IPS DF 6.9 (cell line): ENCODE measurements around the gene CPHXL2.

Experiments
- DNase-seq: peaks from one replicate; pipeline ENCODE4 v3.0.0-alpha.2; 2013; ENCODE audit warnings: low read depth, low spot score
- H3K27ac ChIP-seq: one replicate; pipeline ENCODE4 v1.5.1; 2013; ENCODE audit warnings: low read length, control low read depth
- H3K27me3 ChIP-seq: 2 replicates; pipeline ENCODE4 v1.6.1; 2013; ENCODE audit warnings: mild to moderate bottlenecking, low read length; ENCODE audit not compliant: control insufficient read depth, insufficient read depth
- H3K36me3 ChIP-seq: 2 replicates; pipeline ENCODE4 v1.6.1; 2013; ENCODE audit warnings: low read length; ENCODE audit not compliant: control insufficient read depth, insufficient read depth
- H3K4me1 ChIP-seq: 2 replicates; pipeline ENCODE4 v1.6.1; 2013; ENCODE audit warnings: low read length; ENCODE audit not compliant: control insufficient read depth, insufficient read depth
- H3K4me3 ChIP-seq: 2 replicates; pipeline ENCODE4 v1.5.1; 2013; ENCODE audit warnings: mild to moderate bottlenecking, low read length
- H3K9me3 ChIP-seq: 2 replicates; pipeline ENCODE4 v1.6.1; 2013; ENCODE audit warnings: low read length, inconsistent platforms; ENCODE audit not compliant: control insufficient read depth, insufficient read depth
- WGBS: extraction: QIAGEN DNeasy Blood & Tissue Kit; methylation state at CpG from one replicate; pipeline ENCODE4 v1.1.7; 2013; ENCODE audit warnings: mixed read lengths, missing lambda C conversion rate; ENCODE audit not compliant: insufficient read length, insufficient coverage; 5-methylcytosine and 5-hydroxymethylcytosine counted together

The CPHXL2 gene

DNA sequence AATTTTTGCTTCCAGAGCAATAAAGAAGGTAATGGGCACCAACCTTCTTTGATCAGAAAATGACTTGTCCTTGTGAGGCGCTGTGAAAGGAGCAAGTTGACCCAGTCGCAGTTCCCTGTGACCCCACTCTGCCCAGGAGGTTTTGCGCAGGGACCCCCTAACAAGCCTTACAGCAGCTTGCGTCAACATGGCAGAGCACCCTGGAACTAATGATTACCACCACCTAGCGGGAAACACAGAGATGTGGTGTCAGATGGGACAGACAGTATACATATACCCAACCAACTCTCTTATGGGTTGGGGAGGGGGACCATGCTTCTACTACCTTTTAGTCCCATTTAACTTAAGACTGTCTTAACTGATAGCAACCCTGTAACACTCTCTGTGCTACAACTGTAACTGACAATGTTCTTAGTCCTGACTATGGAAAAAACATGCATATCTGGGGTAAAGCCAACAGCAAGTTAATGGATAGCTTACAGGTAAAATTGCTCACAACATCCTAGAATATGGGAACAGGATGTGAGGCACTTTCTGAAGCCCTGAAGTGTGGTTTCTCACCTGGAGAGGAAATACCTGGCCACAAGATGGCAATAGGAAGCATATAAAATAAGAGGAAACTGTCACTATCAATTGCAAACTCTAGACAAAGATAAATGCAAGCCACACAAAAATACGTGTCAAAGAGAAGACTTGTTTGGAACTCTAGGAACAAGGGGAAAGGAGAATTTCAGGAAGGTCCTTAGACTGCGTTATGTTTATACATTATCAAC, 32.4 kb downstream of the CPHXL2 start:
- DNase-seq: no peak
- WGBS: no CpG with 5 or more reads among the region's 7 CpGs
- H3K9me3 ChIP-seq: no peaks in the 10 kb centered on the region
- no peaks in the 10 kb centered on the region for H3K27me3 ChIP-seq
- peaks cover 17% of the 10 kb centered on the region; the same call in 1 of the 2 replicates for H3K36me3 ChIP-seq
- no peak overlapping the region for H3K4me3 ChIP-seq
- no peak overlapping the region for H3K27ac ChIP-seq
- H3K4me1 ChIP-seq: no peaks in the 10 kb centered on the region

DNA sequence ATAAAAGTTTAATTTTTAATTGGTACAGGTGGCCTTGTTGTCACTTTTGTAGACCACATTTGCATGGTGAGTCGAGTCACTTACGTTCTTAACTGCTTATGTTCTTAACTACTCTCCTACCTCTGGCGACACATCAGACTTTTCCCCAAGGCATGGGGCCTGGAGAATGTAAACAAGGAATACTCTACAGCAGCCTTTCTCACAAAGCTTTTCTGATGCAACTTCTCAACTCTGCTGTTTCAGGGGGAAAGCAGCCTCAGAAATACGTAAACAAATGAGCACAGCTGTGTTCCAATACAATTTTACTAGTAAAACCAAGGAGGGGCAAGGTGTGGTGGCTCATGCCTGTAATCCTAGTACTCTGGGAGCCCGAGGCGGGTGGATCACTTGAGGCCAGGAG, 36.2 kb downstream of the CPHXL2 start:
- WGBS: no CpG with 5 or more reads among the region's 6 CpGs

DNA sequence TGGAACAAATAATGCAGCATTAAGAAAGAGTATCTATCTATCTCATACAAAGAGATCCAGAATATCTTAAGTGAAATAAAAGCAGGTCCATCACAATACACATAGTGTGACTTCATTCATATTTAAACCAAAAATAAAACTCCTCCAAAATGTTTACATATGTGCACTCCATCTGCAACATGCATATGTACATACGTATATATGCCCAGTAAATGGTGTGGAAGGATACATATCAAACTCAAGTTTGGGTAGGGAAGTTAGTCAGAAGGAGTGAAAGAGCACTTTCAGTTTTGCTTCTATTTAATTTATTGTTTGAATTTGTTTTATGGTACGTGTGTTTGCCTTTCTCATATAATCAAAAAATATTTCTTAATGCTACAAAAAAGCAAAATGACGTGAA, 41.8 kb downstream of the CPHXL2 start:
- Histone ChIP-seq H3K27ac (no peak overlapping the region), H3K4me1 (no peaks in the 10 kb centered on the region), H3K9me3 (no peaks in the 10 kb centered on the region), H3K4me3 (no peak overlapping the region), H3K27me3 (no peaks in the 10 kb centered on the region), H3K36me3 (peaks cover 37% of the 10 kb centered on the region; the same call in 1 of the 2 replicates)
- no CpG with 5 or more reads among the region's 3 CpGs for WGBS
- no peak for DNase-seq

More for the DNA sequence above, 36.2 kb downstream of the CPHXL2 start:
- no peak for DNase-seq
- Histone ChIP-seq H3K4me1 (no peaks in the 10 kb centered on the region), H3K27me3 (no peaks in the 10 kb centered on the region), H3K36me3 (peaks cover 26% of the 10 kb centered on the region; the same call in 1 of the 2 replicates), H3K4me3 (no peak overlapping the region), H3K27ac (no peak overlapping the region), H3K9me3 (no peaks in the 10 kb centered on the region)

DNA sequence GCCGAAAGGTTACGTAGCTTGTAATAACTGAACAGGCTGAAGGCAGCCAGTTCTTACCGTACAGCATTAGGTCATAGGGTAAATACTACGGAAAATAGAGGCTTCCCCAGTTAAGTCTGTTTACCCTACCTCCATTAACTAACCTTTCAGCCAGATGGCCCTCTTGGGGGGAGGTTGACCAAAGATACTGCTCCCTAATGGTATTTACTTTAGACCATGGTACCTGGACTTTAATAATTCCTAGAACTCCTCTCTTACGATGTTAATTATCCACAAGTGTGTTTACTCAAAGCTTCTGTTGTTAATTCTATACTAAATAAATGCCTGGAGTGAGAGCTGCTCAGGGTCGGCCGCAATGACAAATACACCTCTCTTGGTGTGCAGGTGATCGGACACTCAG, 44.0 kb downstream of the CPHXL2 start:
- no peak overlapping the region for H3K4me3 ChIP-seq
- H3K27me3 ChIP-seq: no peaks in the 10 kb centered on the region
- peaks cover 53% of the 10 kb centered on the region; the same call in 1 of the 2 replicates for H3K36me3 ChIP-seq
- no CpG with 5 or more reads among the region's 8 CpGs for WGBS
- DNase-seq: no peak
- no peaks in the 10 kb centered on the region for H3K9me3 ChIP-seq
- H3K27ac ChIP-seq: no peak overlapping the region
- no peaks in the 10 kb centered on the region for H3K4me1 ChIP-seq

DNA sequence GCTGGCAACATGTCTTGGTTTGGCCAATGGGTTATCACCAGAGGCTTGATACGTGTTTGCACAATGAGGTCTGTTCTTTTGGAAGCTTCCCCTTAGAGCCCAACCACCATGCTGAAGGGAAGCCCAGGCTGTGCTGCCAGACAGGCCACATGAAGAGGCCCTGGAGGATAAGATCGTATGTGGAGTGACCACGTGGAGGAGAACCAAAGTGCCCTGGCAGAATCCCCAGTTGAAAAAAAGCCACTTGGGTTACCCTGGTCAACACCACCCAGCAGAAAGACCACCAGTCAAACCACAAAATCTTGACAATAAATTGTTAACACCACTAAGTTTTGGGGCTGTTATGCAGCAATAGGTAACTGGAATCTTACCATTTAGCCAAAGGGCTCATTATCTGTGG, 46.8 kb downstream of the CPHXL2 start:
- WGBS: no CpG with 5 or more reads among the region's 3 CpGs
- Histone ChIP-seq H3K27ac (no peak overlapping the region), H3K9me3 (no peaks in the 10 kb centered on the region), H3K36me3 (peaks cover 55% of the 10 kb centered on the region; the same call in 1 of the 2 replicates), H3K4me3 (no peak overlapping the region), H3K4me1 (no peaks in the 10 kb centered on the region), H3K27me3 (no peaks in the 10 kb centered on the region)
- DNase-seq: no peak

DNA sequence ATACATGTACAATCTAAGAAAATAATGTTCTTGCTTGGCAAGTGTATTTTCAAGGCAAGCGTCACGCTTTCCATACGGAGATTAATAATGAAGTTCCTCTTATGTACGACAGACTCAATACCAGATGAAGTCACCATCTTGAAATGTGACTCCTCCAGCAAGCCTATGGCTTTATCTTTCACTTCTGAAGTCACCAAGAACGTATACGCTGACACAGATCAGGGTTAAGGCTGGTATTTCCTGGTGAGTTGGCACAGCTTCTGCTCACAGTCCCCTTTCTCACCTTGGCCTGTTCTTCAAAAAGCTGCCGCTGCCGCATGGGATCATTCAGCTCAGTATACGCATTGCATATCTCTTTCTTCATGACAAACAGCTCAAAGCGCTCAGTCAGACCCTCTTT, 47.7 kb downstream of the CPHXL2 start:
- Histone ChIP-seq H3K27ac (no peak overlapping the region), H3K27me3 (no peaks in the 10 kb centered on the region), H3K4me1 (no peaks in the 10 kb centered on the region), H3K4me3 (no peak overlapping the region), H3K9me3 (no peaks in the 10 kb centered on the region), H3K36me3 (peaks cover 54% of the 10 kb centered on the region; the same call in 1 of the 2 replicates)
- DNase-seq: no peak
- no CpG with 5 or more reads among the region's 10 CpGs for WGBS

DNA sequence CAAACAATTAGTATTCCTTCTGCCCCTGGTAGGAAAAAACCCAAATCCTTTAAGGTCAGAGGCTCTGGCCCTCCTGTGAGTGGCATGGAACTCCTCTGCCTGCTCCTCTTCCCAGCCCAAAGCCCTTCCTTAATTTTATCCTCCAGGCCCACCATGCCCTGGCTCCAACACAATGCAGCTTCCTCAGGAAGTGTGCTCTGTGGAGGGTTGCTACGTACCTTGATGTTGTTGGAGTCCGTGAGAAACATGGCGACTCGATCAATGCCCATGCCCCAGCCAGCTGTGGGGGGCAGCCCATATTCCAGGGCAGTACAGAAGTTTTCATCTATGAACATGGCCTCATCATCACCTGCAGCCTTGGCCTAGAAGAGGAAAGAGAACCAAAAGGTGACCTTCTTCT, 48.5 kb downstream of the CPHXL2 start:
- H3K27me3 ChIP-seq: no peaks in the 10 kb centered on the region
- no CpG with 5 or more reads among the region's 4 CpGs for WGBS
- H3K27ac ChIP-seq: no peak overlapping the region
- peaks cover 52% of the 10 kb centered on the region; the same call in 1 of the 2 replicates for H3K36me3 ChIP-seq
- no peaks in the 10 kb centered on the region for H3K4me1 ChIP-seq
- no peaks in the 10 kb centered on the region for H3K9me3 ChIP-seq
- H3K4me3 ChIP-seq: no peak overlapping the region
- DNase-seq: no peak

DNA sequence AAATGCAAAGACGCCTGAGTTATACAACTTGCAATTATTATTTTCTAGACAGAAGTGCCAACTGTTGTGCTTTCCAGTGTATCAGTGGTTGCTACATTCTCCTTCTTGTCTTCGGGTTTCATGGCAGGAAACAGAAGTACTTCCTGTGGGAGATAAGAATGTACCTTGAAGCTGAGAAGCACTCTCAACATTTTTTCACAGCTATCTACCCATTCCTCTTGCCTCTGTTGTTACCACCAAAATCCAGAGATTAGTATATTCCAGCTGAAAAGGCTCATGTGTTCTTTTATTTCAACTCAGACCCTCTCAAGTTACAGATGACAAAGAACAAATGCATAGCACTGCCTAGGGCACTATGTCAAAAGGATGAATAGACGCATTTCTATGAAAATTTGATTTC, 49.0 kb downstream of the CPHXL2 start:
- DNase-seq: no peak
- H3K36me3 ChIP-seq: peaks cover 50% of the 10 kb centered on the region; the same call in 1 of the 2 replicates
- H3K4me3 ChIP-seq: no peak overlapping the region
- WGBS: no CpG with 5 or more reads among the region's 3 CpGs
- no peaks in the 10 kb centered on the region for H3K27me3 ChIP-seq
- no peaks in the 10 kb centered on the region for H3K9me3 ChIP-seq
- H3K27ac ChIP-seq: no peak overlapping the region
- no peaks in the 10 kb centered on the region for H3K4me1 ChIP-seq

DNA sequence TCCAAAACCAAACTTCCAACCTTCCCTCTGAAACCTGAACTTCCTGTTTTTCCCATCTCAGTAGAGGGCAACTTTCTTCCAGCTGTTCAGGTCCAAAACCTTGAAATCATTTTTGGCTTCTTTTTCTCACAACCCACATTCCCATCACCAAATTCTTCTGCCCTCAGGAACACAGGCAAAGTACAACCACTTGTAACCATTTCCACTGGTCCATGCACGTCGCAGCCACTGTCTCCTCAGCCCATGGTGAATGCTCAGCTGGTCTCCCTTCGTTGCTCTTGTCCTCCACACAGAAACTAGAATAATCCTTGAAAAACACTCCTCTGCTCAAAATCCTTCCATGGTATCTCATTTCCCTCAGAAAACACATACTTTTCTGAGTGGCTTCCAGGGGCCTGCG, 50.0 kb downstream of the CPHXL2 start:
- Histone ChIP-seq H3K4me3 (no peak overlapping the region), H3K27ac (no peak overlapping the region), H3K36me3 (peaks cover 46% of the 10 kb centered on the region; the same call in 1 of the 2 replicates), H3K4me1 (no peaks in the 10 kb centered on the region), H3K27me3 (no peaks in the 10 kb centered on the region), H3K9me3 (no peaks in the 10 kb centered on the region)
- WGBS: no CpG with 5 or more reads among the region's 4 CpGs
- no peak for DNase-seq

DNA sequence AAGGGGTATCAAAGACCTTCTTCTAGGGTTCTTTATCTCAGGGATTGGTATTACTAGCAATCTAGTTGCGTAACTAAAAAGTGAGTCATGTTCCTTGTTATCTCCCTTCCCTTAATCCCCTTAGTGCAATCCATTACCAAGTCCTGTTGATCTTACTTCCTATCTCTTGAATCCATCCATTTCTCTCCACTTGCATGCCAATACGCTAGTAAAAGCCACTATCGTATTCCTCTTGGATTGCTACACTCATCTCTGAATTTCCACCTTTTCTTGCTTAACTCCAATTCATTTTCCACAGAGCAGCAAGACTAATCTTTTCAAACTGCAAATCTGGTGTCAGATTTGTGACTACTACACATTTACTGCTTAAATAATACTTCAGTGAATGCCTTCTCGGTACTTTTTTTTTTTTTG, 51.9 kb downstream of the CPHXL2 start:
- H3K9me3 ChIP-seq: no peaks in the 10 kb centered on the region
- no peaks in the 10 kb centered on the region for H3K27me3 ChIP-seq
- peaks cover 33% of the 10 kb centered on the region; the same call in 1 of the 2 replicates for H3K36me3 ChIP-seq
- no CpG with 5 or more reads among the region's 4 CpGs for WGBS
- no peak overlapping the region for H3K27ac ChIP-seq
- H3K4me3 ChIP-seq: no peak overlapping the region
- DNase-seq: no peak
- no peaks in the 10 kb centered on the region for H3K4me1 ChIP-seq
